Hematopoietic multipotent progenitor cell treated with erythropoietin and hydrocortisone succinate and interleukin-3 and kit ligand, for 6 days (in vitro differentiated cells): ENCODE measurements around the gene PET100.

Source experiments
- DNase-seq: peaks from one replicate; pipeline ENCODE4 v3.0.0-alpha.2; 2015

PET100 gene

GRCh38 chr19:7635670-7636069, 6.1 kb downstream of the PET100 start:
- no peak for DNase-seq

GRCh38 chr19:7636317-7636690, 6.7 kb downstream of the PET100 start:
- no peak for DNase-seq

GRCh38 chr19:7636691-7637373, 7.2 kb downstream of the PET100 start, which contains the start of gene STXBP2:
STXBP2 (plus strand) TSS chr19:7637110; CDS start chr19:7637150, 40 bp downstream.
- DNase-seq: peak; percentile 87

GRCh38 chr19:7637374-7638256, 8.0 kb downstream of the PET100 start:
- peak; percentile 75 for DNase-seq

- DNase-seq: no peak
Observed at GRCh38 chr19:7638802-7639465, 9.3 kb downstream of the PET100 start.

- DNase-seq: no peak
Observed at GRCh38 chr19:7639863-7640348, 10.3 kb downstream of the PET100 start.

- DNase-seq: no peak
Observed at GRCh38 chr19:7640803-7641202, 11.2 kb downstream of the PET100 start.

GRCh38 chr19:7641290-7642276, 12.0 kb downstream of the PET100 start:
- DNase-seq: no peak

GRCh38 chr19:7642295-7643030, 12.9 kb downstream of the PET100 start:
- DNase-seq: no peak

GRCh38 chr19:7643031-7643415, 13.4 kb downstream of the PET100 start:
- no peak for DNase-seq

- peak; percentile 77 for DNase-seq
Observed at GRCh38 chr19:7643629-7644549, 14.3 kb downstream of the PET100 start.

GRCh38 chr19:7644550-7644877, 14.9 kb downstream of the PET100 start:
- no peak for DNase-seq

- DNase-seq: no peak
Observed at GRCh38 chr19:7645163-7645562, 15.6 kb downstream of the PET100 start.

- no peak for DNase-seq
Observed at GRCh38 chr19:7645656-7646425, 16.2 kb downstream of the PET100 start.

- DNase-seq: no peak
Observed at GRCh38 chr19:7646426-7646700, 16.8 kb downstream of the PET100 start.

GRCh38 chr19:7647156-7647555, 17.6 kb downstream of the PET100 start:
- no peak for DNase-seq

- peak; percentile 56 for DNase-seq
Observed at GRCh38 chr19:7648265-7649014, 18.8 kb downstream of the PET100 start.

- DNase-seq: no peak
Observed at GRCh38 chr19:7650148-7650547, 20.6 kb downstream of the PET100 start.

- DNase-seq: peak; percentile 91
Observed at GRCh38 chr19:7652061-7652641, 22.6 kb downstream of the PET100 start.
